BJ (cell line): ENCODE results near the gene AKAP6. TPM values are rescaled to one million over a fixed set of nuclear protein-coding genes. Genes with fewer than 3 reads are reported as not detected.
A peak's percentile ranks its signal among the peaks of the same experiment; 100 is the strongest.

ENCODE experiments used
- CTCF ChIA-PET: fragments of 350-600 bp; formaldehyde crosslinking; extraction: SDS; loops from one replicate; lab custom pipeline; 2021; ENCODE audit warnings: antibody characterized with exemption, inconsistent platforms; lab: Yijun Ruan, JAX
- POLR2A ChIA-PET: fragments of 300-600 bp; sonication (Branson Sonifier 250); formaldehyde crosslinking; extraction: SDS; loops from one replicate; lab custom pipeline; 2021; ENCODE audit warnings: antibody characterized with exemption; lab: Charles Lee
- DNase-seq: peaks from one replicate; pipeline ENCODE4 v3.0.0-alpha.2; 2011; ENCODE audit warnings: low read depth
- H3K27me3 ChIP-seq: 2 replicates; pipeline ENCODE4 v1.6.0; 2011; ENCODE audit warnings: low read length; ENCODE audit not compliant: control insufficient read depth, insufficient read depth
- H3K36me3 ChIP-seq: 2 replicates; pipeline ENCODE4 v1.5.1; 2011; ENCODE audit warnings: low read length; ENCODE audit not compliant: control insufficient read depth, insufficient read depth
- H3K4me3 ChIP-seq: 2 replicates; pipeline ENCODE4 v1.5.1; 2011; ENCODE audit warnings: low read depth, mild to moderate bottlenecking, control low read depth, low read length
- polyA plus RNA-seq: library from polyadenylated mRNA; depleted of rRNA; stranded (reverse); fragments of >200 nt; gene quantifications from 2 replicates; pipeline ENCODE4 v1.2.3, GENCODE V29; 2011
- TF ChIP-seq, protein P1 (sequence below): IDR thresholded peaks from 2 replicates; pipeline ENCODE4 v1.5.1; 2011; ENCODE audit warnings: low read depth, mild to moderate bottlenecking, control low read depth, inconsistent platforms, low read length, moderate library complexity; ENCODE audit not compliant: insufficient read depth

AKAP6 gene
- polyA plus RNA-seq, 1 experiment = 18.5 TPM

DNA sequence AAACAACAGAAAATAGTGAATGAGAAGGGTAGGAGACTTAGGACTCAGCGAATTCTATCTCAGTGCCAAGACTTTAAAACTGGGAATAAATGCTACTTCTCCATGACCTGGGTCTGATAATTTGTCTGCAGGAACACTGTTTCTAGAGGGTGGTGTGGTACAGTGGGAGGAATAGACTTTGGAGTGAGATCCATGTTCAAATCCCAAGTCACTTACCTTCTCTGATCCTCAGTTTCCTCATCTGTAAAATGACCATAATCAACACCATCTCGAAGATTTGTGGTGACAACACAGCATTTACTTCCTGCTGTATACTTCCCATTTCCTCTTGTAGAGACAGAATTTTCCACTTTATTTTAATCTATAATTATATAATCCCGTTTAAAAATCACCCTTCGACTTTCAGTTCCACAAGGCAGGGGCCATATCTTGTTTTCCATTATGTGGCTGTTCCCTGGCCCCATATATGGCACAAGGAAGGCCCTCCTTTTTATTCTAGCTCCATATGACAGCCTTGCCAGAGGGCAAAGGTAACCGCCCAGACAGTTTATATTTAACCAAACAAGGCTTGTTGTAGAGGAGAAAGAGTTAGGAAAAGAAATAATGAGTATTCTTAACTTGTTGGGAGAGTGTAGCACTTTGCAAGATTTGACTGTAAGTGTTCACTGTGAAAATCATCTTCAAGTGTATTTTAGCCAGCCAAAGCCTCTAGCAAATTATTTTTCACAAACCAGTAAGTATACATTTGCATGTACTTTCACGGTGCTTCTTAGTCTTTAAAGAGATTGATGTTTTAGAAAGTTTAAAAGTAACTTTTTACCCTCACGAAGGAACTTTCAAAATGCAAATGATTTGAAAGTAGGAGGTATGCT, 243.1 kb downstream of the AKAP6 start:
- ChIA-PET POLR2A (no interaction called here), CTCF (no interaction called here)
- no peaks in the 10 kb centered on the region for H3K27me3 ChIP-seq
- TF ChIP-seq, protein P1, sequence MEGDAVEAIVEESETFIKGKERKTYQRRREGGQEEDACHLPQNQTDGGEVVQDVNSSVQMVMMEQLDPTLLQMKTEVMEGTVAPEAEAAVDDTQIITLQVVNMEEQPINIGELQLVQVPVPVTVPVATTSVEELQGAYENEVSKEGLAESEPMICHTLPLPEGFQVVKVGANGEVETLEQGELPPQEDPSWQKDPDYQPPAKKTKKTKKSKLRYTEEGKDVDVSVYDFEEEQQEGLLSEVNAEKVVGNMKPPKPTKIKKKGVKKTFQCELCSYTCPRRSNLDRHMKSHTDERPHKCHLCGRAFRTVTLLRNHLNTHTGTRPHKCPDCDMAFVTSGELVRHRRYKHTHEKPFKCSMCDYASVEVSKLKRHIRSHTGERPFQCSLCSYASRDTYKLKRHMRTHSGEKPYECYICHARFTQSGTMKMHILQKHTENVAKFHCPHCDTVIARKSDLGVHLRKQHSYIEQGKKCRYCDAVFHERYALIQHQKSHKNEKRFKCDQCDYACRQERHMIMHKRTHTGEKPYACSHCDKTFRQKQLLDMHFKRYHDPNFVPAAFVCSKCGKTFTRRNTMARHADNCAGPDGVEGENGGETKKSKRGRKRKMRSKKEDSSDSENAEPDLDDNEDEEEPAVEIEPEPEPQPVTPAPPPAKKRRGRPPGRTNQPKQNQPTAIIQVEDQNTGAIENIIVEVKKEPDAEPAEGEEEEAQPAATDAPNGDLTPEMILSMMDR = no peak
- DNase-seq = no peak
- no peaks in the 10 kb centered on the region for H3K36me3 ChIP-seq
- no peak overlapping the region for H3K4me3 ChIP-seq

DNA sequence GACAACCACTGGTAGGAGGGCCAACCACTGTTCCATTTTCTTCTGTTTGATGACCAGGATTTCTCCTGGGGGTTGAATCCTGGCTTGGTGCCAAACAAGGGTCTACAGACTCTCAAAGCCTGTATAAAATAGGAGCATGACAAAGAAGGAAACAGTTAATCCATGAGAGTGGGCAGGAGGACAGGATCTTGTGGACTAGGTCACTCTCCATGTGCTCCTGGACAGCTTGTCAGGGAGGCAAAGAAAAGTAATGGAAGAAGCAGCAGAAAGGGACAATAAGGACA, 243.7 kb downstream of the AKAP6 start:
- CTCF ChIA-PET = no interaction called here
- DNase-seq = no peak
- TF ChIP-seq, protein P1 = no peak
- POLR2A ChIA-PET = no interaction called here
- no peaks in the 10 kb centered on the region for H3K36me3 ChIP-seq
- H3K27me3 ChIP-seq = no peaks in the 10 kb centered on the region
- H3K4me3 ChIP-seq = no peak overlapping the region

DNA sequence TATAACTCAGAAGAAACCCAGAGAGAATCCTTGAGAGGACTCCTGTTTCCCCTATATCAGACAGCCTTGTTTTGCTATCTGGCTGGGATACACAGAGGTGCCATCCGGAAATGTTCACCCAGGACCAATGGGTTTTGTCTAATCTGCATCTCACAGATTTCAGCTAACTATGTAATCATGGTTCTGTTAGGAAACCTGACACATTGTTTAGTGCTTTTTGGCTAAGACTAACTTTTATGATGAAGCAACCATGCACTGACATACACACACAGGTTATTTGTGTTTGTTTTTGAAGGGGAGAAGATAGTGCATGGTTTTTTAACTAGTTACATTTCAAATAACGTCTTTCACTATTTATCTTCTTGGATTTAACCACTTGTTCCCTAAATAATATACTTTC, 245.2 kb downstream of the AKAP6 start:
- Histone ChIP-seq H3K27me3 (no peaks in the 10 kb centered on the region), H3K36me3 (no peaks in the 10 kb centered on the region), H3K4me3 (no peak overlapping the region)
- TF ChIP-seq, protein P1 = no peak
- ChIA-PET POLR2A (no interaction called here), CTCF (interaction anchor here (1.9 kb wide), 1 partner anchor 9 kb away, joined by 11 read pairs; no protein-coding TSS in a partner anchor)
- no peak for DNase-seq

DNA sequence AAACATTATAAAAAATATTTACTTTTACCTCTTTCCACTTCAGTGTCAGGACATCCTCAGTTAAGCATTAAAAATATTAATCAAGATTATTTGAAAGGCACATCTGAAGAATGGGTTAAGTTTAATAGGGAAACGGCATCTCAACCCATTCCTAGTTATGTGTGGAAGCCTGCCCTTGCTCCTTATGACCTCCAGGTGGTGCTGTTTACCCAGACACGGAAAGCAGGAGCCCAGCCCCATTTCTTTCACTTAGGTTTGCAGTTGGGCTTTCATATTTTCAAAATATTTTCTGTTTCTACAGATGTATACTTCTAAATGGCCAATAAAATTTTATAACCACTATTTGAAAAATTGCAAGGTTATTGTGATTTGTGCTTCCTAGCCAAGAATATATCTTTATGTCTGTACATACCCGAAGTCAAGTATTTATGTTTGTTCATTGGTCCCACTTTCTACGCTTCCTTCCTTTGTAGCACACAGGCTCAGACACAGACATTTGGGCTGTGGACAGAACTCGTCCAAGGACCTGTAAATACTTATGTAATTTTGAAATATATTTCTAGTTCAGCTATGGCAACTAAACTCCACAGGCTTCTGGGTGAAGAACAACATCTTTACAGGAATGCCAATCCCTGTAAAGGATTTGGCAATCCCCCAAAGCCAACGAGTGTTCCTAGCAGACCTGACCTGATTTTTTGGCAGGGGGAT, 247.1 kb downstream of the AKAP6 start:
- TF ChIP-seq, protein P1 = peak; percentile 94
- H3K36me3 ChIP-seq = no peaks in the 10 kb centered on the region
- POLR2A ChIA-PET = no interaction called here
- no peak for DNase-seq
- CTCF ChIA-PET = interaction anchor here (0.6 to 2.9 kb wide), 20 partner anchors 9 to 1725 kb away, joined by 3 to 22 read pairs (median 3); partner anchors contain the start of gene NPAS3
- H3K27me3 ChIP-seq = no peaks in the 10 kb centered on the region
- H3K4me3 ChIP-seq = no peak overlapping the region

DNA sequence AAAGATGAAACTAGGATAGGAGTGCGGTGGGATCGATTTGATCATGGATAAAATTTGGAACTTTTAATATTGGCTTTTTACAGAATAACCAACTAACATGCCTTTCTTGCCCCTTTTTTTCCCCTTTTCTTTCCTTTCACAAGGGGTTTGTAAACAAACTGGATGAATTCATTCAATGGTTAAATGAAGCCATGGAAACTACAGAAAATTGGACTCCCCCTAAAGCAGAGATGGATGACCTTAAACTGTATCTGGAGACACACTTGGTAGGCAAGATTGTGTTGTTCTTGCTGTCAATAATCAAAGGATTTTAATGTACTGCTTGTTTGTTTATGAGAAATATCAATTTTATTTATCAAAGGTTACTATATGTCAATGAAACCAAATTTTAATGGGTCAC, 247.9 kb downstream of the AKAP6 start:
- TF ChIP-seq, protein P1 = no peak
- CTCF ChIA-PET = interaction anchor here (0.6 to 2.9 kb wide), 6 partner anchors 9 to 1216 kb away, joined by 3 to 22 read pairs (median 6); no protein-coding TSS in a partner anchor
- no peaks in the 10 kb centered on the region for H3K27me3 ChIP-seq

More for the DNA sequence above, 247.9 kb downstream of the AKAP6 start:
- H3K36me3 ChIP-seq = no peaks in the 10 kb centered on the region
- DNase-seq = no peak
- no peak overlapping the region for H3K4me3 ChIP-seq
- POLR2A ChIA-PET = no interaction called here
